ENCODE results near the gene TNFAIP2. TPM values are rescaled to one million over a fixed set of nuclear protein-coding genes. Genes with fewer than 3 reads are reported as not detected.

TNFAIP2 gene
- polyA plus RNA-seq, 1 donor from 2014 or later, result 1.8 TPM

DNA sequence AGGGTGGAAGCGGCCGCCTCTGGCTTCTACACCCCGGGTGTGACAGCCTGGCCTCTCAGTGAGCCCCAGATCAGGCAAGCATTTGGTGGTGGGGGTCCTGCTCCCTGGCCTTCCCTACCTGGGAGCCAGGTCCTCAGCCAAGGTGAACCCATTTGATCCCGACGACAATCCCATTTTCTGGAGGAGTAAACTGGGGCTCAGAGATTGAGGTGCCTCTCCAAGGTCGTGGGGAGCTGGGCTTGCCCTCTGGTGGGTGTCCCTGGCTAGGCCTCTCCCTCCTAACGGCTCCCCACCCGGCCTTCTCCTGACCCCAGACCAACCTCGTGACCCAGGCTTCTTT is 31.4 kb upstream of the TNFAIP2 start:
- Histone ChIP-seq H4K20me1 (ENCODE audit: insufficient read depth) (no peaks in the 10 kb centered on the region), H3K27me3 (ENCODE audit: insufficient read depth, low read depth, low read length) (no peaks in the 10 kb centered on the region), H3K4me3 (ENCODE audit: low read length) (no peak overlapping the region), H3K4me2 (ENCODE audit: low read length) (no peak overlapping the region), H3K36me3 (ENCODE audit: insufficient read depth, low read length) (no peaks in the 10 kb centered on the region), H3K9me3 (ENCODE audit: low read length) (no peaks in the 10 kb centered on the region), H3K27ac (ENCODE audit: low read length) (no peak overlapping the region), H3F3A (ENCODE audit: insufficient read depth, low read length, poor library complexity, severe bottlenecking) (no peaks in the 10 kb centered on the region), H2AFZ (ENCODE audit: low read depth, low read length) (no peak overlapping the region), H3K9ac (ENCODE audit: low read length) (no peak overlapping the region), H3K79me2 (replicated peaks; ENCODE audit: insufficient read depth, low read length) (no peaks in the 10 kb centered on the region), H3K9me2 (ENCODE audit: insufficient read depth, low read length) (no peaks in the 10 kb centered on the region)
- TF ChIP-seq RAD21 (conservative IDR thresholded peaks at IDR 0.05), result no peak
- no peak for TF ChIP-seq POLR2AphosphoS5 (IDR thresholded peaks at IDR 0.05)
- TF ChIP-seq TAF1 (IDR thresholded peaks at IDR 0.05; ENCODE audit: low read depth), result no peak
- TF ChIP-seq SMC3 (conservative IDR thresholded peaks at IDR 0.05; ENCODE audit: poor library complexity), result no peak
- no peak for TF ChIP-seq MXI1 (conservative IDR thresholded peaks at IDR 0.05; ENCODE audit: poor library complexity, severe bottlenecking)
- TF ChIP-seq, protein P1, sequence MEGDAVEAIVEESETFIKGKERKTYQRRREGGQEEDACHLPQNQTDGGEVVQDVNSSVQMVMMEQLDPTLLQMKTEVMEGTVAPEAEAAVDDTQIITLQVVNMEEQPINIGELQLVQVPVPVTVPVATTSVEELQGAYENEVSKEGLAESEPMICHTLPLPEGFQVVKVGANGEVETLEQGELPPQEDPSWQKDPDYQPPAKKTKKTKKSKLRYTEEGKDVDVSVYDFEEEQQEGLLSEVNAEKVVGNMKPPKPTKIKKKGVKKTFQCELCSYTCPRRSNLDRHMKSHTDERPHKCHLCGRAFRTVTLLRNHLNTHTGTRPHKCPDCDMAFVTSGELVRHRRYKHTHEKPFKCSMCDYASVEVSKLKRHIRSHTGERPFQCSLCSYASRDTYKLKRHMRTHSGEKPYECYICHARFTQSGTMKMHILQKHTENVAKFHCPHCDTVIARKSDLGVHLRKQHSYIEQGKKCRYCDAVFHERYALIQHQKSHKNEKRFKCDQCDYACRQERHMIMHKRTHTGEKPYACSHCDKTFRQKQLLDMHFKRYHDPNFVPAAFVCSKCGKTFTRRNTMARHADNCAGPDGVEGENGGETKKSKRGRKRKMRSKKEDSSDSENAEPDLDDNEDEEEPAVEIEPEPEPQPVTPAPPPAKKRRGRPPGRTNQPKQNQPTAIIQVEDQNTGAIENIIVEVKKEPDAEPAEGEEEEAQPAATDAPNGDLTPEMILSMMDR (IDR thresholded peaks at IDR 0.05; ENCODE audit: poor library complexity, severe bottlenecking), result no peak
- no peak for TF ChIP-seq EZH2 (IDR thresholded peaks at IDR 0.05; ENCODE audit: borderline replicate concordance, insufficient read depth, low read length, poor library complexity, severe bottlenecking)
- TF ChIP-seq, protein P2, sequence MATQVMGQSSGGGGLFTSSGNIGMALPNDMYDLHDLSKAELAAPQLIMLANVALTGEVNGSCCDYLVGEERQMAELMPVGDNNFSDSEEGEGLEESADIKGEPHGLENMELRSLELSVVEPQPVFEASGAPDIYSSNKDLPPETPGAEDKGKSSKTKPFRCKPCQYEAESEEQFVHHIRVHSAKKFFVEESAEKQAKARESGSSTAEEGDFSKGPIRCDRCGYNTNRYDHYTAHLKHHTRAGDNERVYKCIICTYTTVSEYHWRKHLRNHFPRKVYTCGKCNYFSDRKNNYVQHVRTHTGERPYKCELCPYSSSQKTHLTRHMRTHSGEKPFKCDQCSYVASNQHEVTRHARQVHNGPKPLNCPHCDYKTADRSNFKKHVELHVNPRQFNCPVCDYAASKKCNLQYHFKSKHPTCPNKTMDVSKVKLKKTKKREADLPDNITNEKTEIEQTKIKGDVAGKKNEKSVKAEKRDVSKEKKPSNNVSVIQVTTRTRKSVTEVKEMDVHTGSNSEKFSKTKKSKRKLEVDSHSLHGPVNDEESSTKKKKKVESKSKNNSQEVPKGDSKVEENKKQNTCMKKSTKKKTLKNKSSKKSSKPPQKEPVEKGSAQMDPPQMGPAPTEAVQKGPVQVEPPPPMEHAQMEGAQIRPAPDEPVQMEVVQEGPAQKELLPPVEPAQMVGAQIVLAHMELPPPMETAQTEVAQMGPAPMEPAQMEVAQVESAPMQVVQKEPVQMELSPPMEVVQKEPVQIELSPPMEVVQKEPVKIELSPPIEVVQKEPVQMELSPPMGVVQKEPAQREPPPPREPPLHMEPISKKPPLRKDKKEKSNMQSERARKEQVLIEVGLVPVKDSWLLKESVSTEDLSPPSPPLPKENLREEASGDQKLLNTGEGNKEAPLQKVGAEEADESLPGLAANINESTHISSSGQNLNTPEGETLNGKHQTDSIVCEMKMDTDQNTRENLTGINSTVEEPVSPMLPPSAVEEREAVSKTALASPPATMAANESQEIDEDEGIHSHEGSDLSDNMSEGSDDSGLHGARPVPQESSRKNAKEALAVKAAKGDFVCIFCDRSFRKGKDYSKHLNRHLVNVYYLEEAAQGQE (IDR thresholded peaks at IDR 0.05; ENCODE audit: borderline replicate concordance), result no peak
- TF ChIP-seq EP300 (conservative IDR thresholded peaks at IDR 0.05; ENCODE audit: poor library complexity, severe bottlenecking), result no peak

DNA sequence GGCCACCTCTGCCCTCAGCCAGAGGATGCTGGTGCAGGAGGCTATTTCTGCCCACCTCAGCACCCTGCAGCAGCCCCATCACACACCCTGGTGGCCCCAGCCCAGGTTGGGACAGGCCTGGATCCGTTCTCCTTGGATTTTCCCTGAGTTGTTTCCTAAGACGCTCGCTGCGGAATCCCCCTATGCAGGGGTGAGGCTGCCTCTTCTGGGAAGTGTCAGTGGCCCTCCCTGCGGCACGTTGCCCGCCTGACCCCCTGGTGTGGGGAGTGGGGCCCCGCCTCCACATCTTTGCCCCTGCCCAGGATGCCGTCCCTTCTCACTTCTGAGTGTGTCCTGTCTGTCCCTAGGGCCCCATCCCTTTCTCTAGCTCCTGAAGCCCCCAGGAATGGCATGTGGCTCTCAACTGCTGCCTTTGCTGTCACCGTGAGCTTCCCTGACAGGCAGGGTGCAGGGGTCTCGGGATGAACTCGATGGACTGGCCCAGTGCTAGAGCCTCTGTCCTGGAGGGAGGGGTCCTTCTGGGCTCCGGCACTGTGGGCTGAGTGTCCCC is 29.3 kb upstream of the TNFAIP2 start:
- Histone ChIP-seq H3K79me2 (replicated peaks; ENCODE audit: insufficient read depth, low read length) (no peaks in the 10 kb centered on the region), H3K9me2 (ENCODE audit: insufficient read depth, low read length) (no peaks in the 10 kb centered on the region), H4K20me1 (ENCODE audit: insufficient read depth) (no peaks in the 10 kb centered on the region), H3F3A (ENCODE audit: insufficient read depth, low read length, poor library complexity, severe bottlenecking) (no peaks in the 10 kb centered on the region), H3K9ac (ENCODE audit: low read length) (no peak overlapping the region), H3K4me3 (ENCODE audit: low read length) (no peak overlapping the region), H2AFZ (ENCODE audit: low read depth, low read length) (no peak overlapping the region), H3K4me2 (ENCODE audit: low read length) (no peak overlapping the region), H3K27ac (ENCODE audit: low read length) (no peak overlapping the region), H3K36me3 (ENCODE audit: insufficient read depth, low read length) (no peaks in the 10 kb centered on the region), H3K9me3 (ENCODE audit: low read length) (no peaks in the 10 kb centered on the region), H3K27me3 (ENCODE audit: insufficient read depth, low read depth, low read length) (no peaks in the 10 kb centered on the region)
- TF ChIP-seq SMC3 (conservative IDR thresholded peaks at IDR 0.05; ENCODE audit: poor library complexity) (no peak), EP300 (conservative IDR thresholded peaks at IDR 0.05; ENCODE audit: poor library complexity, severe bottlenecking) (no peak), EZH2 (IDR thresholded peaks at IDR 0.05; ENCODE audit: borderline replicate concordance, insufficient read depth, low read length, poor library complexity, severe bottlenecking) (no peak), RAD21 (conservative IDR thresholded peaks at IDR 0.05) (no peak), TAF1 (IDR thresholded peaks at IDR 0.05; ENCODE audit: low read depth) (no peak)
- TF ChIP-seq, protein P1 (IDR thresholded peaks at IDR 0.05; ENCODE audit: poor library complexity, severe bottlenecking), result no peak
